ENCODE results near the gene MAPK1IP1L.

MAPK1IP1L gene

GRCh38 chr14:55094292-55095157 lies 43.1 kb downstream of the MAPK1IP1L start:
- in situ Hi-C loops (cut with MboI; ENCODE audit: low sequenced_read_pairs): loop anchor here (10.0 kb wide), 1 partner anchor 60 kb away; no protein-coding TSS in a partner anchor

- in situ Hi-C loops (cut with MboI; ENCODE audit: low sequenced_read_pairs): loop anchor here (10.0 kb wide), 1 partner anchor 57 kb away; no protein-coding TSS in a partner anchor
Observed at GRCh38 chr14:55097881-55098560, 46.6 kb downstream of the MAPK1IP1L start.

GRCh38 chr14:55098561-55098898 lies 47.1 kb downstream of the MAPK1IP1L start:
- in situ Hi-C loops (cut with MboI; ENCODE audit: low sequenced_read_pairs): loop anchor here (10.0 kb wide), 1 partner anchor 56 kb away; no protein-coding TSS in a partner anchor

GRCh38 chr14:55099756-55100155 lies 48.3 kb downstream of the MAPK1IP1L start:
- in situ Hi-C loops (cut with MboI; ENCODE audit: low sequenced_read_pairs): loop anchor here (10.0 kb wide), 1 partner anchor 55 kb away; no protein-coding TSS in a partner anchor

- in situ Hi-C loops (cut with MboI; ENCODE audit: low sequenced_read_pairs): no loop called here
Observed at GRCh38 chr14:55101698-55102097, 50.3 kb downstream of the MAPK1IP1L start.

- in situ Hi-C loops (cut with MboI; ENCODE audit: low sequenced_read_pairs): no loop called here
Observed at GRCh38 chr14:55102141-55102621, 50.7 kb downstream of the MAPK1IP1L start.

- in situ Hi-C loops (cut with MboI; ENCODE audit: low sequenced_read_pairs): no loop called here
Observed at GRCh38 chr14:55103005-55103640, 51.7 kb downstream of the MAPK1IP1L start.

- in situ Hi-C loops (cut with MboI; ENCODE audit: low sequenced_read_pairs): no loop called here
Observed at GRCh38 chr14:55103971-55104954, 52.8 kb downstream of the MAPK1IP1L start.

GRCh38 chr14:55105991-55106390 lies 54.5 kb downstream of the MAPK1IP1L start:
- in situ Hi-C loops (cut with MboI; ENCODE audit: low sequenced_read_pairs): no loop called here

- in situ Hi-C loops (cut with MboI; ENCODE audit: low sequenced_read_pairs): no loop called here
Observed at GRCh38 chr14:55107766-55108554, 56.5 kb downstream of the MAPK1IP1L start.

- in situ Hi-C loops (cut with MboI; ENCODE audit: low sequenced_read_pairs): no loop called here
Observed at GRCh38 chr14:55109836-55110235, 58.4 kb downstream of the MAPK1IP1L start.

GRCh38 chr14:55111122-55111708 lies 59.8 kb downstream of the MAPK1IP1L start:
- in situ Hi-C loops (cut with MboI; ENCODE audit: low sequenced_read_pairs): no loop called here

- in situ Hi-C loops (cut with MboI; ENCODE audit: low sequenced_read_pairs): no loop called here
Observed at GRCh38 chr14:55114720-55115119, 63.3 kb downstream of the MAPK1IP1L start.

GRCh38 chr14:55115460-55115859 lies 64.0 kb downstream of the MAPK1IP1L start:
- in situ Hi-C loops (cut with MboI; ENCODE audit: low sequenced_read_pairs): no loop called here

- in situ Hi-C loops (cut with MboI; ENCODE audit: low sequenced_read_pairs): no loop called here
Observed at GRCh38 chr14:55115861-55116245, 64.4 kb downstream of the MAPK1IP1L start.

GRCh38 chr14:55116246-55117030 lies 65.0 kb downstream of the MAPK1IP1L start:
- in situ Hi-C loops (cut with MboI; ENCODE audit: low sequenced_read_pairs): no loop called here

GRCh38 chr14:55117803-55118441 lies 66.5 kb downstream of the MAPK1IP1L start:
- in situ Hi-C loops (cut with MboI; ENCODE audit: low sequenced_read_pairs): no loop called here

- in situ Hi-C loops (cut with MboI; ENCODE audit: low sequenced_read_pairs): no loop called here
Observed at GRCh38 chr14:55118761-55119160, 67.3 kb downstream of the MAPK1IP1L start.
